ENCODE data around the gene WDR35. TPM values are rescaled to one million over a fixed set of nuclear protein-coding genes. Genes with fewer than 3 reads are reported as not detected.
"Not testable (repeated sequence)": the region's sequence is repeated elsewhere in the genome, so short reads cannot be mapped to it uniquely, and the experiment has no call there.

WDR35 gene
- total RNA-seq, 1 donor from 2014 or later: 4.9 TPM

DNA sequence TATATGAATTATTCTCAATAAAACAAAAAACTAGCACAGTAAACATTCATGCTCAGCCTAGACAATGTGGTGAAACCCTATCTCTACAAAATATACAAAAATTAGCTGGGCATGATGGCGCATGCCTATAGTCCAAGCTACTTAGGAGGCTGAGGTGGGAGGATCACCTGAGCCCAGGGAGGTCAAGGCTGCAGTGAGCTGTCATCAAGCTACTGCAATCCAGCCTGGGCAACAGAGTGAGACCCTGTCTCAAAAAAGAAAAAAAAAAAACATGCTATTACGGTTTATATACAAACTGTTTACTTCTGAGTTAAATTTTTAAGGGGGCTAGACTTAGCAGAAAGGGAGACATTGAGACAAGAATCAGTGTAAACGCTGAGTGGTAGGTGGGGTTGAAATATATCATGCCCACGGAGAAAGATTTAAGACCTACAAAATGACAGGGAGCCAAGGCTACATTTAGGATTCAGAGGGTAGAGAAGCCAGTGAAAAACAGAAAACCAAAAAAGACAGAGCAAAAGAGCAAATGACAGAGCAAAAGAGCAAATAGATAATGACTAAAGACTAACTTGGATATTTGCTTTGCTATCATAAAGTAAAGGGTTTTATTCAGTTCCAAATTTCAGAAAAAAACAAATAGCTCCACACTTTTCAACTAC, 95.6 kb downstream of the WDR35 start:
- H3K4me3 Mint-ChIP-seq (ENCODE audit: unreplicated experiment): no peak overlapping the region
- TF ChIP-seq CTCF (IDR thresholded peaks at IDR 0.05): no peak
- no peaks in the 10 kb centered on the region for H3K27me3 Mint-ChIP-seq (ENCODE audit: low read depth)
- H3K36me3 Mint-ChIP-seq (ENCODE audit: low read depth): peaks cover 2% of the 10 kb centered on the region
- no peak for DNase-seq (ENCODE audit: low spot score)
- no peaks in the 10 kb centered on the region for H3K9me3 Mint-ChIP-seq (ENCODE audit: low read depth)
- H3K4me1 Mint-ChIP-seq (ENCODE audit: low read depth): peaks cover 39% of the 10 kb centered on the region
- no peak overlapping the region for H3K27ac Mint-ChIP-seq (ENCODE audit: unreplicated experiment)

GRCh38 chr2:19893520-19894133, 96.3 kb downstream of the WDR35 start:
- H3K4me3 Mint-ChIP-seq (ENCODE audit: unreplicated experiment): no peak overlapping the region
- peaks cover 35% of the 10 kb centered on the region for H3K4me1 Mint-ChIP-seq (ENCODE audit: low read depth)
- TF ChIP-seq CTCF (IDR thresholded peaks at IDR 0.05): no peak
- peaks cover 2% of the 10 kb centered on the region for H3K36me3 Mint-ChIP-seq (ENCODE audit: low read depth)
- no peak for DNase-seq (ENCODE audit: low spot score)
- H3K9me3 Mint-ChIP-seq (ENCODE audit: low read depth): no peaks in the 10 kb centered on the region
- H3K27ac Mint-ChIP-seq (ENCODE audit: unreplicated experiment): no peak overlapping the region
- no peaks in the 10 kb centered on the region for H3K27me3 Mint-ChIP-seq (ENCODE audit: low read depth)

- not testable (repeated sequence) for H3K9me3 Mint-ChIP-seq (ENCODE audit: low read depth); H3K27me3 Mint-ChIP-seq (ENCODE audit: low read depth); H3K36me3 Mint-ChIP-seq (ENCODE audit: low read depth); H3K27ac Mint-ChIP-seq (ENCODE audit: unreplicated experiment); H3K4me3 Mint-ChIP-seq (ENCODE audit: unreplicated experiment); DNase-seq (ENCODE audit: low spot score)
- H3K4me1 Mint-ChIP-seq (ENCODE audit: low read depth): peaks cover 28% of the 10 kb centered on the region
Observed at GRCh38 chr2:19891971-19892370, 97.9 kb downstream of the WDR35 start.

- Mint-ChIP-seq H3K9me3 (ENCODE audit: low read depth) (no peaks in the 10 kb centered on the region), H3K27me3 (ENCODE audit: low read depth) (no peaks in the 10 kb centered on the region), H3K27ac (ENCODE audit: unreplicated experiment) (no peak overlapping the region), H3K4me1 (ENCODE audit: low read depth) (peaks cover 17% of the 10 kb centered on the region), H3K4me3 (ENCODE audit: unreplicated experiment) (no peak overlapping the region), H3K36me3 (ENCODE audit: low read depth) (no peaks in the 10 kb centered on the region)
- no peak for DNase-seq (ENCODE audit: low spot score)
- TF ChIP-seq CTCF (IDR thresholded peaks at IDR 0.05): no peak
Observed at GRCh38 chr2:19890104-19890503, 99.8 kb downstream of the WDR35 start.

- Mint-ChIP-seq H3K4me3 (ENCODE audit: unreplicated experiment) (no peak overlapping the region), H3K36me3 (ENCODE audit: low read depth) (peaks cover 2% of the 10 kb centered on the region), H3K4me1 (ENCODE audit: low read depth) (peaks cover 14% of the 10 kb centered on the region), H3K27ac (ENCODE audit: unreplicated experiment) (no peak overlapping the region), H3K9me3 (ENCODE audit: low read depth) (no peaks in the 10 kb centered on the region), H3K27me3 (ENCODE audit: low read depth) (no peaks in the 10 kb centered on the region)
- no peak for DNase-seq (ENCODE audit: low spot score)
- TF ChIP-seq CTCF (IDR thresholded peaks at IDR 0.05): no peak
Observed at GRCh38 chr2:19888831-19889230, 101.1 kb downstream of the WDR35 start.

DNA sequence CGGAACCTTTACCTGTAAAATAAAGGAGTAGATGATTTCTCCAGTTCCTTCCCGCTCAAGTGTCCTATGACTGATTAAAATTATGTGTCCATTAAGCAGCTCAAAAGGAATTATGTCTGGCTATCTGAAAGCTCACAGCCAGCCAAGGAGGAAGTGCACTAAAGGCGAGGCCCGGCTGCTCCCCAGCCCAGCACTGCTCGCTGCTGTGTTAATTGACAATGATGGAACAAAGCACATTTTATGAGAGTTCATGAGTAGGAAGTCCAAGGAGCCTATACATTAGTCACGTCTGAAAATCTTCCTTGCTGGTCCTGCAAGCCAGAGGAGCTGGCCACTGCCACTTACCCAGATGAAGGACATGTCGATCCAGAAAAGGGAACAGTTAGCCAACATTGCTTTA, 102.4 kb downstream of the WDR35 start:
- Mint-ChIP-seq H3K27me3 (ENCODE audit: low read depth) (no peaks in the 10 kb centered on the region), H3K4me3 (ENCODE audit: unreplicated experiment) (no peak overlapping the region), H3K4me1 (ENCODE audit: low read depth) (peaks cover 14% of the 10 kb centered on the region), H3K9me3 (ENCODE audit: low read depth) (no peaks in the 10 kb centered on the region), H3K27ac (ENCODE audit: unreplicated experiment) (no peak overlapping the region), H3K36me3 (ENCODE audit: low read depth) (peaks cover 2% of the 10 kb centered on the region)
- TF ChIP-seq CTCF (IDR thresholded peaks at IDR 0.05): no peak
- no peak for DNase-seq (ENCODE audit: low spot score)

Measured in chondrocyte (in vitro differentiated cells).